ENCODE data around the gene THRB. TPM values are rescaled to one million over a fixed set of nuclear protein-coding genes. Genes with fewer than 3 reads are reported as not detected.

Gene THRB
- total RNA-seq, 1 donor from 2014 or later = 0.31 TPM

- TF ChIP-seq, protein P1, sequence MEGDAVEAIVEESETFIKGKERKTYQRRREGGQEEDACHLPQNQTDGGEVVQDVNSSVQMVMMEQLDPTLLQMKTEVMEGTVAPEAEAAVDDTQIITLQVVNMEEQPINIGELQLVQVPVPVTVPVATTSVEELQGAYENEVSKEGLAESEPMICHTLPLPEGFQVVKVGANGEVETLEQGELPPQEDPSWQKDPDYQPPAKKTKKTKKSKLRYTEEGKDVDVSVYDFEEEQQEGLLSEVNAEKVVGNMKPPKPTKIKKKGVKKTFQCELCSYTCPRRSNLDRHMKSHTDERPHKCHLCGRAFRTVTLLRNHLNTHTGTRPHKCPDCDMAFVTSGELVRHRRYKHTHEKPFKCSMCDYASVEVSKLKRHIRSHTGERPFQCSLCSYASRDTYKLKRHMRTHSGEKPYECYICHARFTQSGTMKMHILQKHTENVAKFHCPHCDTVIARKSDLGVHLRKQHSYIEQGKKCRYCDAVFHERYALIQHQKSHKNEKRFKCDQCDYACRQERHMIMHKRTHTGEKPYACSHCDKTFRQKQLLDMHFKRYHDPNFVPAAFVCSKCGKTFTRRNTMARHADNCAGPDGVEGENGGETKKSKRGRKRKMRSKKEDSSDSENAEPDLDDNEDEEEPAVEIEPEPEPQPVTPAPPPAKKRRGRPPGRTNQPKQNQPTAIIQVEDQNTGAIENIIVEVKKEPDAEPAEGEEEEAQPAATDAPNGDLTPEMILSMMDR (IDR thresholded peaks at IDR 0.05) = no peak
- CTCF ChIA-PET = no interaction called here
- intact Hi-C loops (cut with micrococcal nuclease) = no loop called here
Measured at GRCh38 chr3:24464389-24464788, 30.3 kb downstream of the THRB start.

DNA sequence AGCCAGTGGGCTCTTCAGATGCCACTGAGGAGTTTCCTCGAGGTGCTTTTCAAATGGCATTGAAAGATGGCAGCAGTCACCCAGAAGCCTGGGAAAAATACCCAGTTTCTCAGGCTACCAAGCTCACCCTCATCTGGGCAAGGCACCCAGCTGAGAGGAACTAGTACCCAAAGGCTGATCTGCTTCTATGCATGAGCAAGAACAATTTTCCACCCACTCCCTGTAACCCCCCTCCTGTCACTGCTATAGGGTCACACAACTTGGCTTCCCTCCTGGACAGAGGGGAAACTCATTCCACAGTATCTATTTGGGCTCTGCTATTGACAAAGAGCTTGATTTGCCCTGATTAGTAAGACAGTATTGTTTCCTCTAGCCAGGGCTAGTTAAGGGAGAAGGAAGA is 31.9 kb downstream of the THRB start:
- no peaks in the 10 kb centered on the region for H3K4me1 Mint-ChIP-seq
- intact Hi-C loops (cut with micrococcal nuclease) = no loop called here
- no peaks in the 10 kb centered on the region for H3K27me3 Mint-ChIP-seq
- H3K27ac Mint-ChIP-seq = no peak overlapping the region
- DNase-seq (no peak), ATAC-seq (ENCODE audit: low read depth) (no peak)
- H3K36me3 Mint-ChIP-seq (ENCODE audit: low read depth) = no peaks in the 10 kb centered on the region
- ChIA-PET CTCF (no interaction called here), POLR2A (no interaction called here)
- no peaks in the 10 kb centered on the region for H3K9me3 Mint-ChIP-seq
- TF ChIP-seq, protein P1 (IDR thresholded peaks at IDR 0.05) = no peak
- H3K4me3 Mint-ChIP-seq = no peak overlapping the region

More at GRCh38 chr3:24464389-24464788, 30.3 kb downstream of the THRB start:
- Mint-ChIP-seq H3K27me3 (peaks cover 2% of the 10 kb centered on the region), H3K9me3 (no peaks in the 10 kb centered on the region), H3K27ac (no peak overlapping the region), H3K36me3 (ENCODE audit: low read depth) (no peaks in the 10 kb centered on the region), H3K4me3 (no peak overlapping the region), H3K4me1 (no peaks in the 10 kb centered on the region)
- ATAC-seq (ENCODE audit: low read depth) = no peak
- no peak for DNase-seq
- POLR2A ChIA-PET = no interaction called here

DNA sequence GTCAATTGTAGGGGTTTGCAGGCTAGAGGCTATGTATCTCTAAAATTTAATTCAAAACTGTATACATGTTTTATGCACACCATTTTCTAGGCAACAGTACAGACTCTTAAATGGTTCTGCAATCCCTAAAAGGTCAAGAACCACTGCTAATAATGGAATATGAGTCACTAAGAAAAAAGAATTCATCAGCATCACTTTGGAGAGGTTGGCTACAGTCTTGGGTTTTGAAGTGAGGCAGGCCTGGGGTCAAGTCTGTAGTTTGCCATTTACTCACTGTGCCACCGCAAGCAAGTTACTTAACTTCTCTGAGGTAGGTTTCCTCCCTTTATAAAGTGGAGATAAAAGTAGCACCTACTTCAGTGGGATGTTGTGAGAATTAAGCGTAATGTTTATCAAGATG is 33.7 kb downstream of the THRB start:
- no peak overlapping the region for H3K4me3 Mint-ChIP-seq
- TF ChIP-seq, protein P1 (IDR thresholded peaks at IDR 0.05) = no peak
- no peak overlapping the region for H3K27ac Mint-ChIP-seq
- H3K36me3 Mint-ChIP-seq (ENCODE audit: low read depth) = no peaks in the 10 kb centered on the region
- ChIA-PET CTCF (no interaction called here), POLR2A (no interaction called here)
- ATAC-seq (ENCODE audit: low read depth) (no peak), DNase-seq (no peak)
- H3K27me3 Mint-ChIP-seq = no peaks in the 10 kb centered on the region
- H3K4me1 Mint-ChIP-seq = no peaks in the 10 kb centered on the region
- no peaks in the 10 kb centered on the region for H3K9me3 Mint-ChIP-seq
- intact Hi-C loops (cut with micrococcal nuclease) = no loop called here

DNA sequence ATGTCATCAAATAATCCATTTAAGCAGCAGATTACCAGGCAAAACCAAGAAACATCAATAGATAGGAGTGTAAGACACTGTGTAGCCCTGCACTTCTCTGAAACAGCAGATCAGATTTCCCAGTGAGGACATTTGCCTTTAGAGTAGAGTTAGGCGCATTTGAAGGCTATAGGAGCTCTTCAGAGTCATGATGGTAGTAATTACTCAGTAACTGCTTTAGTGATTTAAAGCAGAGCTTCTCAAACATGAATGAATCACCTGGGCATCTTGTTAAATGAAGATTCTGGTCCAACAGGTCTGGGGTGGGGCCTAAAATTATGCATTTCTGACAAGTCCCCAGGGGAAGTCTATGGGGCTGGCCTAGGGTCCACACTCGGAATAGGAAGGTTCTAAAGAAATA is 36.9 kb downstream of the THRB start:
- DNase-seq = no peak
- H3K27ac Mint-ChIP-seq = no peak overlapping the region

DNA sequence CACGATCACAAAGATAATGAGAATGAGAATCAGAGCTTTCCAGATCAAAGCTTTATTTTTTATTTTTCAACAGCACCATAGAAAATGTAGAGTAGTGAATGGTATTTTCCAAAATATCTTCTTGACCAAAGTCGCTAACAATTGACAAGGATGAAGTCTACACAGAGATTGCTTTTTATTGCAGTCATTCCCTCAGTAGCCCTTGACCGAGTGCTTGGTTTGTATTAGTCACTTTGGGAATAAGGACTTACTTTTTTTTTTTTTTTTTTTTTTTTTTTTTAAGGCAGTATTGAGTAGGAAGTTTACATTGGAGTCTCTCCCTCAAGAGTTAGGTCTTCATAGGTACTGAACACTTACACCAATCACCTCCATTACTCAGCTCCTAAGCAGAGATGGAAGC is 39.8 kb downstream of the THRB start:
- no peaks in the 10 kb centered on the region for H3K4me1 Mint-ChIP-seq

More for the DNA sequence above, 36.9 kb downstream of the THRB start:
- H3K27me3 Mint-ChIP-seq = peaks cover 2% of the 10 kb centered on the region
- no peak for ATAC-seq (ENCODE audit: low read depth)
- H3K4me3 Mint-ChIP-seq = no peak overlapping the region
- H3K9me3 Mint-ChIP-seq = no peaks in the 10 kb centered on the region
- intact Hi-C loops (cut with micrococcal nuclease) = no loop called here
- POLR2A ChIA-PET = no interaction called here
- H3K36me3 Mint-ChIP-seq (ENCODE audit: low read depth) = no peaks in the 10 kb centered on the region
- TF ChIP-seq, protein P1 (IDR thresholded peaks at IDR 0.05) = no peak
- H3K4me1 Mint-ChIP-seq = no peaks in the 10 kb centered on the region
- CTCF ChIA-PET = no interaction called here

More for the DNA sequence above, 39.8 kb downstream of the THRB start:
- H3K27me3 Mint-ChIP-seq = peaks cover 2% of the 10 kb centered on the region
- TF ChIP-seq, protein P1 (IDR thresholded peaks at IDR 0.05) = no peak
- ATAC-seq (ENCODE audit: low read depth) (no peak), DNase-seq (no peak)
- POLR2A ChIA-PET = no interaction called here
- no peaks in the 10 kb centered on the region for H3K36me3 Mint-ChIP-seq (ENCODE audit: low read depth)
- no peak overlapping the region for H3K27ac Mint-ChIP-seq
- CTCF ChIA-PET = no interaction called here
- H3K9me3 Mint-ChIP-seq = no peaks in the 10 kb centered on the region
- intact Hi-C loops (cut with micrococcal nuclease) = no loop called here
- H3K4me3 Mint-ChIP-seq = no peak overlapping the region
